K562 (cell line): ENCODE measurements around the gene SSX5. TPM values are rescaled to one million over a fixed set of nuclear protein-coding genes. Genes with fewer than 3 reads are reported as not detected.

Source experiments
- polyA plus RNA-seq, 8 experiments: library from polyadenylated mRNA; depleted of rRNA in 4 of 8; stranded (reverse) in 5 of 8; unstranded in 3 of 8; fragments of >200 nt; fragmentation: Nextera tagmentation in 2 of 8; fragmentation: Illumina TruSeq in 1 of 8; extraction: Ambion mirVana in 2 of 8; extraction: Trizol in 1 of 8; gene quantifications; 2 replicates each; pipeline versions ENCODE4 v1.2.1 to v1.2.3, GENCODE V29; 2011 to 2014; ENCODE audit warnings: inconsistent platforms in 1 of 8, missing spikeins in 1 of 8
- small RNA-seq: library from RNA; depleted of rRNA; stranded (forward); fragments of <200 nt; gene quantifications from one replicate; pipeline ENCODE3, GENCODE V24; 2014
- total RNA-seq, 7 experiments: library from RNA; depleted of rRNA in 6 of 7; stranded (reverse); fragments of >200 nt in 6 of 7; fragmentation: Illumina TruSeq in 2 of 7; extraction: Trizol in 2 of 7; gene quantifications; 2 replicates each; pipeline versions ENCODE4 v1.2.1 to v1.2.3, GENCODE V29; 2011 to 2021; ENCODE audit warnings: low replicate concordance in 1 of 7

Gene SSX5
- total and polyA plus RNA-seq, 9 of the 15 experiments (the other 6 are each of a cell fraction or from before 2014, with no cell fraction given) = 0.13 to 0.36 (median 0.24) TPM; not detected in 3

Small RNA genes within 50 kb of the gene (small RNA-seq; reads per million reads assigned to genes)
- not detected for gene AC245047.3
- not detected for gene AC245047.7
- gene RNA5SP503 = not detected
- not detected for gene RNU6-707P

Other genes starting within 250 kb of the SSX5 start
Only the 7 nearest of the 8 such genes appear.
- 1.7 and 1.9 TPM in 2 replicates for gene ZNF182, start 192.8 kb downstream of the SSX5 start, total RNA-seq (2014; rRNA removed)
- gene ZNF182, start 192.8 kb downstream of the SSX5 start, total RNA-seq (2014; rRNA removed; fragmentation: Illumina TruSeq; extraction: Trizol) = 4.7 and 4.8 TPM in 2 replicates
- 4.0 and 5.0 TPM in 2 replicates for gene ZNF182, start 192.8 kb downstream of the SSX5 start, total RNA-seq (2015; rRNA removed; fragmentation: Illumina TruSeq; extraction: Trizol)
- gene ZNF182, start 192.8 kb downstream of the SSX5 start, total RNA-seq (2021) = 2.8 and 3.5 TPM in 2 replicates
- 4.6 and 5.1 TPM in 2 replicates for gene ZNF182, start 192.8 kb downstream of the SSX5 start, polyA plus RNA-seq (2011; rRNA removed)
- 4.0 and 4.3 TPM in 2 replicates for gene ZNF182, start 192.8 kb downstream of the SSX5 start, polyA plus RNA-seq (2014; fragmentation: Illumina TruSeq; extraction: Trizol)
- gene ZNF182, start 192.8 kb downstream of the SSX5 start, polyA plus RNA-seq (2014; fragmentation: Nextera tagmentation; extraction: Ambion mirVana) = 1 to 10 TPM in 1 of 2 experiments, under 1 TPM in 1; 0.59 to 1.4 TPM
- gene ZNF182, start 192.8 kb downstream of the SSX5 start, polyA plus RNA-seq (2014; rRNA removed) = 2.8 and 3.9 TPM in 2 replicates
- gene SPACA5, start 189.8 kb downstream of the SSX5 start, total RNA-seq (2014; rRNA removed) = not detected in 2 replicates
- gene SPACA5, start 189.8 kb downstream of the SSX5 start, total RNA-seq (2014; rRNA removed; fragmentation: Illumina TruSeq; extraction: Trizol) = not detected in 2 replicates
- not detected in 2 replicates for gene SPACA5, start 189.8 kb downstream of the SSX5 start, total RNA-seq (2015; rRNA removed; fragmentation: Illumina TruSeq; extraction: Trizol)
- not detected in 2 replicates for gene SPACA5, start 189.8 kb downstream of the SSX5 start, total RNA-seq (2021)
- gene SPACA5, start 189.8 kb downstream of the SSX5 start, polyA plus RNA-seq (2011; rRNA removed) = not detected in 2 replicates
- gene SPACA5, start 189.8 kb downstream of the SSX5 start, polyA plus RNA-seq (2014; fragmentation: Illumina TruSeq; extraction: Trizol) = not detected in 2 replicates
- not detected for gene SPACA5, start 189.8 kb downstream of the SSX5 start, polyA plus RNA-seq (2014; fragmentation: Nextera tagmentation; extraction: Ambion mirVana)
- gene SPACA5, start 189.8 kb downstream of the SSX5 start, polyA plus RNA-seq (2014; rRNA removed) = not detected in 2 replicates
- gene ZNF630, start 125.2 kb downstream of the SSX5 start, total RNA-seq (2014; rRNA removed) = 0.14 and 0.20 TPM in 2 replicates
- 0.41 and 0.55 TPM in 2 replicates for gene ZNF630, start 125.2 kb downstream of the SSX5 start, total RNA-seq (2014; rRNA removed; fragmentation: Illumina TruSeq; extraction: Trizol)
- 0.45 and 1.1 TPM in 2 replicates for gene ZNF630, start 125.2 kb downstream of the SSX5 start, total RNA-seq (2015; rRNA removed; fragmentation: Illumina TruSeq; extraction: Trizol)
- 0.27 and 0.29 TPM in 2 replicates for gene ZNF630, start 125.2 kb downstream of the SSX5 start, total RNA-seq (2021)
- 0.06 and 0.60 TPM in 2 replicates for gene ZNF630, start 125.2 kb downstream of the SSX5 start, polyA plus RNA-seq (2011; rRNA removed)
- 0.35 and 0.67 TPM in 2 replicates for gene ZNF630, start 125.2 kb downstream of the SSX5 start, polyA plus RNA-seq (2014; fragmentation: Illumina TruSeq; extraction: Trizol)
- gene ZNF630, start 125.2 kb downstream of the SSX5 start, polyA plus RNA-seq (2014; fragmentation: Nextera tagmentation; extraction: Ambion mirVana) = under 1 TPM; 0.17 to 0.34 TPM
- gene ZNF630, start 125.2 kb downstream of the SSX5 start, polyA plus RNA-seq (2014; rRNA removed) = 0.18 and 0.37 TPM in 2 replicates
- not detected in 2 replicates for gene SPACA5B, start 66.2 kb downstream of the SSX5 start, total RNA-seq (2014; rRNA removed)
- gene SPACA5B, start 66.2 kb downstream of the SSX5 start, total RNA-seq (2014; rRNA removed; fragmentation: Illumina TruSeq; extraction: Trizol) = not detected in 2 replicates
- not detected in 2 replicates for gene SPACA5B, start 66.2 kb downstream of the SSX5 start, total RNA-seq (2015; rRNA removed; fragmentation: Illumina TruSeq; extraction: Trizol)
- not detected in 2 replicates for gene SPACA5B, start 66.2 kb downstream of the SSX5 start, total RNA-seq (2021)
- not detected in 2 replicates for gene SPACA5B, start 66.2 kb downstream of the SSX5 start, polyA plus RNA-seq (2011; rRNA removed)
- gene SPACA5B, start 66.2 kb downstream of the SSX5 start, polyA plus RNA-seq (2014; fragmentation: Illumina TruSeq; extraction: Trizol) = not detected in 2 replicates
- gene SPACA5B, start 66.2 kb downstream of the SSX5 start, polyA plus RNA-seq (2014; fragmentation: Nextera tagmentation; extraction: Ambion mirVana) = not detected
- not detected in 2 replicates for gene SPACA5B, start 66.2 kb downstream of the SSX5 start, polyA plus RNA-seq (2014; rRNA removed)
- 111 and 115 TPM in 2 replicates for gene SSX1, start 58.6 kb upstream of the SSX5 start, total RNA-seq (2014; rRNA removed)
- gene SSX1, start 58.6 kb upstream of the SSX5 start, total RNA-seq (2014; rRNA removed; fragmentation: Illumina TruSeq; extraction: Trizol) = 162 and 164 TPM in 2 replicates
- 135 and 138 TPM in 2 replicates for gene SSX1, start 58.6 kb upstream of the SSX5 start, total RNA-seq (2015; rRNA removed; fragmentation: Illumina TruSeq; extraction: Trizol)
- 128 and 137 TPM in 2 replicates for gene SSX1, start 58.6 kb upstream of the SSX5 start, total RNA-seq (2021)
- 1.9 and 15.2 TPM in 2 replicates for gene SSX1, start 58.6 kb upstream of the SSX5 start, polyA plus RNA-seq (2011; rRNA removed)
- 179 and 221 TPM in 2 replicates for gene SSX1, start 58.6 kb upstream of the SSX5 start, polyA plus RNA-seq (2014; fragmentation: Illumina TruSeq; extraction: Trizol)
- gene SSX1, start 58.6 kb upstream of the SSX5 start, polyA plus RNA-seq (2014; fragmentation: Nextera tagmentation; extraction: Ambion mirVana) = 10 to 100 TPM; 76.4 to 78.7 TPM
- gene SSX1, start 58.6 kb upstream of the SSX5 start, polyA plus RNA-seq (2014; rRNA removed) = 84.8 and 105 TPM in 2 replicates
- gene SSX3, start 159.9 kb upstream of the SSX5 start, total RNA-seq (2014; rRNA removed) = 50.2 and 55.2 TPM in 2 replicates
- gene SSX3, start 159.9 kb upstream of the SSX5 start, total RNA-seq (2014; rRNA removed; fragmentation: Illumina TruSeq; extraction: Trizol) = 75.8 and 80.7 TPM in 2 replicates
- 82.6 and 86.6 TPM in 2 replicates for gene SSX3, start 159.9 kb upstream of the SSX5 start, total RNA-seq (2015; rRNA removed; fragmentation: Illumina TruSeq; extraction: Trizol)
- gene SSX3, start 159.9 kb upstream of the SSX5 start, total RNA-seq (2021) = 37.4 and 38.2 TPM in 2 replicates
- 0.62 and 3.5 TPM in 2 replicates for gene SSX3, start 159.9 kb upstream of the SSX5 start, polyA plus RNA-seq (2011; rRNA removed)
- 67.2 and 72.4 TPM in 2 replicates for gene SSX3, start 159.9 kb upstream of the SSX5 start, polyA plus RNA-seq (2014; fragmentation: Illumina TruSeq; extraction: Trizol)
- 10 to 100 TPM; 40.1 to 48.2 TPM for gene SSX3, start 159.9 kb upstream of the SSX5 start, polyA plus RNA-seq (2014; fragmentation: Nextera tagmentation; extraction: Ambion mirVana)
- 79.7 and 100 TPM in 2 replicates for gene SSX3, start 159.9 kb upstream of the SSX5 start, polyA plus RNA-seq (2014; rRNA removed)
- 6.1 and 6.3 TPM in 2 replicates for gene SSX4, start 186.7 kb upstream of the SSX5 start, total RNA-seq (2014; rRNA removed)
- 2.4 TPM in 1 of 2 replicates, not detected in the other for gene SSX4, start 186.7 kb upstream of the SSX5 start, total RNA-seq (2014; rRNA removed; fragmentation: Illumina TruSeq; extraction: Trizol)
- 3.6 and 6.2 TPM in 2 replicates for gene SSX4, start 186.7 kb upstream of the SSX5 start, total RNA-seq (2015; rRNA removed; fragmentation: Illumina TruSeq; extraction: Trizol)
- gene SSX4, start 186.7 kb upstream of the SSX5 start, total RNA-seq (2021) = 3.0 TPM in 2 replicates
- 0.29 and 0.72 TPM in 2 replicates for gene SSX4, start 186.7 kb upstream of the SSX5 start, polyA plus RNA-seq (2011; rRNA removed)
- gene SSX4, start 186.7 kb upstream of the SSX5 start, polyA plus RNA-seq (2014; fragmentation: Illumina TruSeq; extraction: Trizol) = 3.4 and 9.8 TPM in 2 replicates
- 1 to 10 TPM; 2.9 to 5.9 TPM for gene SSX4, start 186.7 kb upstream of the SSX5 start, polyA plus RNA-seq (2014; fragmentation: Nextera tagmentation; extraction: Ambion mirVana)
- gene SSX4, start 186.7 kb upstream of the SSX5 start, polyA plus RNA-seq (2014; rRNA removed) = 4.2 and 7.5 TPM in 2 replicates